SK-N-SH treated with all-trans-retinoic acid at 6 μM for 48 hours (cell line): ENCODE measurements around the gene FAAH.

Experiments
- ATAC-seq: fragments of 200-7000 bp; cut with Tn5 transposase; 3 replicates; pipeline ENCODE4 v1.9.1; 2020; ENCODE audit warnings: mild to moderate bottlenecking, moderate library complexity
- ARNTL ChIP-seq: fragments of 450-650 bp; formaldehyde crosslinking; IDR thresholded peaks from 2 replicates; pipeline ENCODE4 v1.5.0; 2020; ENCODE audit warnings: low read depth, mild to moderate bottlenecking, moderate library complexity, borderline replicate concordance
- BACH2 ChIP-seq: fragments of 250-450 bp; sonication (Bioruptor Pico); IDR thresholded peaks from 2 replicates; pipeline ENCODE4 v1.9.0; 2021; ENCODE audit warnings: mild to moderate bottlenecking, borderline replicate concordance
- CREB5 ChIP-seq: fragments of 250-450 bp; sonication (Bioruptor Pico); IDR thresholded peaks from 2 replicates; pipeline ENCODE4 v1.5.1; 2020; ENCODE audit warnings: low read depth, mild to moderate bottlenecking, moderate library complexity
- GLIS3 ChIP-seq: fragments of 250-450 bp; sonication (Bioruptor Pico); IDR thresholded peaks from 2 replicates; pipeline ENCODE4 v1.5.0; 2020; ENCODE audit warnings: mild to moderate bottlenecking, moderate library complexity
- ISL1 ChIP-seq: fragments of 250-450 bp; sonication (Bioruptor Pico); IDR thresholded peaks from 2 replicates; pipeline ENCODE4 v2.1.2; 2022; ENCODE audit warnings: mild to moderate bottlenecking, moderate library complexity
- POU6F1 ChIP-seq: fragments of 250-450 bp; sonication (Bioruptor Pico); IDR thresholded peaks from 2 replicates; pipeline ENCODE4 v1.8.0; 2021; ENCODE audit warnings: low read depth, mild to moderate bottlenecking, moderate library complexity, borderline replicate concordance
- RARB ChIP-seq: fragments of 250-450 bp; sonication (Bioruptor Pico); IDR thresholded peaks from 2 replicates; pipeline ENCODE4 v1.8.0; 2021; ENCODE audit warnings: mild to moderate bottlenecking, moderate library complexity
- SNAI2 ChIP-seq: fragments of 250-450 bp; sonication (Bioruptor Pico); IDR thresholded peaks from 2 replicates; pipeline ENCODE4 v1.5.0; 2020; ENCODE audit warnings: mild to moderate bottlenecking, moderate library complexity
- TCF4 ChIP-seq: fragments of 250-450 bp; sonication (Bioruptor Pico); IDR thresholded peaks from 2 replicates; pipeline ENCODE4 v1.8.0; 2021; ENCODE audit warnings: mild to moderate bottlenecking, moderate library complexity, borderline replicate concordance
- TOX ChIP-seq: fragments of 250-450 bp; sonication (Bioruptor Pico); IDR thresholded peaks from 2 replicates; pipeline ENCODE4 v1.8.0; 2021; ENCODE audit warnings: mild to moderate bottlenecking, moderate library complexity, borderline replicate concordance
- ZC3H10 ChIP-seq: fragments of 250-450 bp; sonication (Bioruptor Pico); IDR thresholded peaks from 2 replicates; pipeline ENCODE4 v1.5.1; 2021; ENCODE audit warnings: mild to moderate bottlenecking, moderate library complexity
- ZFP3 ChIP-seq: fragments of 250-450 bp; sonication (Bioruptor Pico); IDR thresholded peaks from 2 replicates; pipeline ENCODE4 v1.5.0; 2020; ENCODE audit warnings: mild to moderate bottlenecking, moderate library complexity
- ZFP30 ChIP-seq: fragments of 450-650 bp; formaldehyde crosslinking; IDR thresholded peaks from 2 replicates; pipeline ENCODE4 v1.5.0; 2022; ENCODE audit warnings: mild to moderate bottlenecking, moderate library complexity
- ZNF565 ChIP-seq: fragments of 450-650 bp; formaldehyde crosslinking; conservative IDR thresholded peaks from 2 replicates; pipeline ENCODE4 v1.5.0; 2020; ENCODE audit warnings: low read depth, mild to moderate bottlenecking, moderate library complexity
- ZNF70 ChIP-seq: fragments of 450-650 bp; formaldehyde crosslinking; IDR thresholded peaks from 2 replicates; pipeline ENCODE4 v1.5.0; 2020; ENCODE audit warnings: mild to moderate bottlenecking, moderate library complexity
- ZNF8 ChIP-seq: fragments of 450-650 bp; formaldehyde crosslinking; IDR thresholded peaks from 2 replicates; pipeline ENCODE4 v1.5.0; 2020; ENCODE audit warnings: mild to moderate bottlenecking, moderate library complexity
- TF ChIP-seq, protein P1 (sequence below): fragments of 250-450 bp; sonication (Bioruptor Pico); IDR thresholded peaks from 2 replicates; pipeline ENCODE4 v1.8.0; 2020; ENCODE audit warnings: mild to moderate bottlenecking, moderate library complexity, borderline replicate concordance
- TF ChIP-seq, protein P2 (sequence below): fragments of 250-450 bp; sonication (Bioruptor Pico); IDR thresholded peaks from 2 replicates; pipeline ENCODE4 v1.5.1; 2021; ENCODE audit warnings: mild to moderate bottlenecking, moderate library complexity
- TF ChIP-seq, protein P3 (sequence below): fragments of 250-450 bp; sonication (Bioruptor Pico); IDR thresholded peaks from 2 replicates; pipeline ENCODE4 v1.5.0; 2020; ENCODE audit warnings: mild to moderate bottlenecking, moderate library complexity

FAAH gene

GRCh38 chr1:46372431-46372830 is 21.7 kb upstream of the FAAH start (continued):
- no peak for TF ChIP-seq ARNTL
- no peak for TF ChIP-seq ISL1 (CRISPR knock-in tag)
- TF ChIP-seq POU6F1: no peak
- TF ChIP-seq BACH2: no peak
- TF ChIP-seq ZC3H10 (CRISPR knock-in tag): no peak
- TF ChIP-seq, protein P1, sequence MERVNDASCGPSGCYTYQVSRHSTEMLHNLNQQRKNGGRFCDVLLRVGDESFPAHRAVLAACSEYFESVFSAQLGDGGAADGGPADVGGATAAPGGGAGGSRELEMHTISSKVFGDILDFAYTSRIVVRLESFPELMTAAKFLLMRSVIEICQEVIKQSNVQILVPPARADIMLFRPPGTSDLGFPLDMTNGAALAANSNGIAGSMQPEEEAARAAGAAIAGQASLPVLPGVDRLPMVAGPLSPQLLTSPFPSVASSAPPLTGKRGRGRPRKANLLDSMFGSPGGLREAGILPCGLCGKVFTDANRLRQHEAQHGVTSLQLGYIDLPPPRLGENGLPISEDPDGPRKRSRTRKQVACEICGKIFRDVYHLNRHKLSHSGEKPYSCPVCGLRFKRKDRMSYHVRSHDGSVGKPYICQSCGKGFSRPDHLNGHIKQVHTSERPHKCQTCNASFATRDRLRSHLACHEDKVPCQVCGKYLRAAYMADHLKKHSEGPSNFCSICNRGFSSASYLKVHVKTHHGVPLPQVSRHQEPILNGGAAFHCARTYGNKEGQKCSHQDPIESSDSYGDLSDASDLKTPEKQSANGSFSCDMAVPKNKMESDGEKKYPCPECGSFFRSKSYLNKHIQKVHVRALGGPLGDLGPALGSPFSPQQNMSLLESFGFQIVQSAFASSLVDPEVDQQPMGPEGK (CRISPR knock-in tag): no peak
- no peak for TF ChIP-seq ZNF565 (CRISPR knock-in tag)
- TF ChIP-seq SNAI2 (CRISPR knock-in tag): no peak
- TF ChIP-seq ZNF8: no peak
- TF ChIP-seq ZNF70 (CRISPR knock-in tag): no peak
- TF ChIP-seq TCF4: no peak

DNA sequence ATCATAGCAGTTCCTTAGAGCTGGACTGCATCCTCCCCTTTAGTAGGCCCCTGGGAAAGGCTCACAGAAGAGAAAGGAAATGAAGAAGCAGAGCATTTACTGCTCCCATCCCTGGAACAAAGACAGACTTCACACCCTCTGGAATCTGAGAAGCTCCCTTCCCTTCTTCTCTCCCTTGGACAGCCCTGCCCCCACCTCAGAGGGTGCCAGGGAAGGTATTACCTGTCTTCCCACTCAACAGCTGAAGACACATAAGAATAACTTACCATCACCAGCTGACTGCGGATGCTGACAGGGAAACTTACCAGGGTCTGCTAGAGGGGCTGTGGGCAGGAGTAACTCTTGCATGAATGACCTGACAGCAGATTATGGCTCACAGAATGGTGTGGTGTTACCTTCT is 14.1 kb upstream of the FAAH start:
- ATAC-seq: no peak
- TF ChIP-seq, protein P2, sequence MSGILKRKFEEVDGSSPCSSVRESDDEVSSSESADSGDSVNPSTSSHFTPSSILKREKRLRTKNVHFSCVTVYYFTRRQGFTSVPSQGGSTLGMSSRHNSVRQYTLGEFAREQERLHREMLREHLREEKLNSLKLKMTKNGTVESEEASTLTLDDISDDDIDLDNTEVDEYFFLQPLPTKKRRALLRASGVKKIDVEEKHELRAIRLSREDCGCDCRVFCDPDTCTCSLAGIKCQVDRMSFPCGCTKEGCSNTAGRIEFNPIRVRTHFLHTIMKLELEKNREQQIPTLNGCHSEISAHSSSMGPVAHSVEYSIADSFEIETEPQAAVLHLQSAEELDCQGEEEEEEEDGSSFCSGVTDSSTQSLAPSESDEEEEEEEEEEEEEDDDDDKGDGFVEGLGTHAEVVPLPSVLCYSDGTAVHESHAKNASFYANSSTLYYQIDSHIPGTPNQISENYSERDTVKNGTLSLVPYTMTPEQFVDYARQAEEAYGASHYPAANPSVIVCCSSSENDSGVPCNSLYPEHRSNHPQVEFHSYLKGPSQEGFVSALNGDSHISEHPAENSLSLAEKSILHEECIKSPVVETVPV (CRISPR knock-in tag): no peak
- TF ChIP-seq ZNF565 (CRISPR knock-in tag) (no peak), ZNF70 (CRISPR knock-in tag) (no peak), POU6F1 (no peak), CREB5 (CRISPR knock-in tag) (no peak), ZFP30 (CRISPR knock-in tag) (no peak), ZNF8 (no peak), ARNTL (no peak), TOX (CRISPR knock-in tag) (no peak), BACH2 (no peak), GLIS3 (no peak)
- TF ChIP-seq, protein P3, sequence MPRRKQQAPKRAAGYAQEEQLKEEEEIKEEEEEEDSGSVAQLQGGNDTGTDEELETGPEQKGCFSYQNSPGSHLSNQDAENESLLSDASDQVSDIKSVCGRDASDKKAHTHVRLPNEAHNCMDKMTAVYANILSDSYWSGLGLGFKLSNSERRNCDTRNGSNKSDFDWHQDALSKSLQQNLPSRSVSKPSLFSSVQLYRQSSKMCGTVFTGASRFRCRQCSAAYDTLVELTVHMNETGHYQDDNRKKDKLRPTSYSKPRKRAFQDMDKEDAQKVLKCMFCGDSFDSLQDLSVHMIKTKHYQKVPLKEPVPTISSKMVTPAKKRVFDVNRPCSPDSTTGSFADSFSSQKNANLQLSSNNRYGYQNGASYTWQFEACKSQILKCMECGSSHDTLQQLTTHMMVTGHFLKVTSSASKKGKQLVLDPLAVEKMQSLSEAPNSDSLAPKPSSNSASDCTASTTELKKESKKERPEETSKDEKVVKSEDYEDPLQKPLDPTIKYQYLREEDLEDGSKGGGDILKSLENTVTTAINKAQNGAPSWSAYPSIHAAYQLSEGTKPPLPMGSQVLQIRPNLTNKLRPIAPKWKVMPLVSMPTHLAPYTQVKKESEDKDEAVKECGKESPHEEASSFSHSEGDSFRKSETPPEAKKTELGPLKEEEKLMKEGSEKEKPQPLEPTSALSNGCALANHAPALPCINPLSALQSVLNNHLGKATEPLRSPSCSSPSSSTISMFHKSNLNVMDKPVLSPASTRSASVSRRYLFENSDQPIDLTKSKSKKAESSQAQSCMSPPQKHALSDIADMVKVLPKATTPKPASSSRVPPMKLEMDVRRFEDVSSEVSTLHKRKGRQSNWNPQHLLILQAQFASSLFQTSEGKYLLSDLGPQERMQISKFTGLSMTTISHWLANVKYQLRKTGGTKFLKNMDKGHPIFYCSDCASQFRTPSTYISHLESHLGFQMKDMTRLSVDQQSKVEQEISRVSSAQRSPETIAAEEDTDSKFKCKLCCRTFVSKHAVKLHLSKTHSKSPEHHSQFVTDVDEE (CRISPR knock-in tag): no peak
- TF ChIP-seq, protein P1 (CRISPR knock-in tag): no peak

DNA sequence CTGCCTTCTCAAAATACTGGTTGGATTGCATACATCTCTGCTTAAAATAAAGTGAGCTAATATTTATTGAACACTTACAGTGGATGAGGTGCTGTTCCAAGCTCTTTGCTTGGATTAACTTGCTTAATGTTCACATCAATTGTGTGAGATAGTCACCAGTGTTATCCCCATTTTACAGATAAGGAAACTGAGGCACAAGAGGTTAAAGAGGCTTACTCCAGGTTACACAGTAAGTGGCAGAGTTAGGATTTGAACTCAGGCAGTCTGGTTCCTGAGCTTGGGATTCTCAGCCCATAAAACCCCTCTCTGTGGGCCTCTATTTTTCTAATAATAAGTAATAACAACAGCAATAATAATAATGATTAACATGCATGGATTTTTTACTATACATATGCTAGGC is 13.6 kb upstream of the FAAH start:
- no peak for ATAC-seq
- TF ChIP-seq GLIS3 (no peak), ZNF70 (CRISPR knock-in tag) (no peak), TCF4 (no peak), ZFP3 (CRISPR knock-in tag) (no peak), RARB (CRISPR knock-in tag) (no peak), ZC3H10 (CRISPR knock-in tag) (no peak), POU6F1 (no peak)
- TF ChIP-seq, protein P3 (CRISPR knock-in tag): no peak
